Measurements from ENCODE around the gene SAP130. TPM values are rescaled to one million over a fixed set of nuclear protein-coding genes. Genes with fewer than 3 reads are reported as not detected.

Gene SAP130
- total RNA-seq, 1 experiment from 2014 or later: 45.6 TPM

- H3K27me3 ChIP-seq (ENCODE audit: insufficient read depth, low read length): no peaks in the 10 kb centered on the region; the same call in 1 of the 2 replicates
- peaks cover 38 to 41% of the 10 kb centered on the region in 2 experiments for H3K9me3 Mint-ChIP-seq
- no peaks in the 10 kb centered on the region for H3K79me1 ChIP-seq (ENCODE audit: insufficient read depth, low read depth, low read length, poor library complexity, severe bottlenecking)
- peaks cover 10% of the 10 kb centered on the region for H3K27me3 Mint-ChIP-seq (ENCODE audit: low read depth)
- H3K4me2 ChIP-seq (ENCODE audit: insufficient read depth, insufficient read length, low read length): no peak overlapping the region
- H3K56ac ChIP-seq (ENCODE audit: insufficient read length, low read depth, low read length): no peak overlapping the region
- H2AK5ac ChIP-seq (ENCODE audit: insufficient read length, low read length): no peak overlapping the region
- H2BK12ac ChIP-seq (ENCODE audit: insufficient read length, low read depth, low read length): no peak overlapping the region
- peaks cover 1 to 24% (median 15%) of the 10 kb centered on the region in 3 experiments; a peak in 5 of 7 replicates for H3K36me3 Mint-ChIP-seq (ENCODE audit: insufficient read depth in 1 of 3, low read depth in 3 of 3)
- no peaks in the 10 kb centered on the region for H3K79me2 ChIP-seq (ENCODE audit: insufficient read depth, low read length)
- no peak for DNase-seq
- no peak overlapping the region for H2BK20ac ChIP-seq (ENCODE audit: low read depth, low read length, poor library complexity, severe bottlenecking)
- no peak for TF ChIP-seq CTCF (conservative IDR thresholded peaks at IDR 0.05)
- no peaks in the 10 kb centered on the region for H3K23me2 ChIP-seq (ENCODE audit: insufficient read length, low read depth, low read length, poor library complexity, severe bottlenecking)
- H3K14ac ChIP-seq (ENCODE audit: insufficient read depth, low read length): no peak overlapping the region
- H3K27ac ChIP-seq (ENCODE audit: insufficient read length, low read depth, low read length): no peak overlapping the region
- H3K27ac Mint-ChIP-seq: no peak overlapping the region
- H4K5ac ChIP-seq (ENCODE audit: insufficient read length, low read depth, low read length): no peak overlapping the region
- no peak overlapping the region for H2AFZ ChIP-seq (ENCODE audit: low read length)
- no peaks in the 10 kb centered on the region for H3K4me1 ChIP-seq (ENCODE audit: insufficient read depth, low read length)
- H2BK120ac ChIP-seq (ENCODE audit: low read depth, low read length, poor library complexity, severe bottlenecking): no peak overlapping the region
- peaks cover 7% of the 10 kb centered on the region for H3K9me3 ChIP-seq (ENCODE audit: control insufficient read depth, low read depth, low read length)
- no peak overlapping the region for H3T11ph ChIP-seq (ENCODE audit: low read length)
- no peaks in the 10 kb centered on the region for H4K20me1 ChIP-seq (ENCODE audit: control insufficient read depth, insufficient read depth, insufficient read length)
- no peak overlapping the region for H3K18ac ChIP-seq (ENCODE audit: insufficient read length, low read depth, low read length)
- no peak overlapping the region for H3K4ac ChIP-seq (ENCODE audit: low read depth, low read length)
- no peak overlapping the region; a peak in 1 of 5 replicates for H3K4me3 Mint-ChIP-seq
- H4K91ac ChIP-seq (ENCODE audit: insufficient read length, low read depth, low read length): no peak overlapping the region
- no peak overlapping the region for H3K23ac ChIP-seq (ENCODE audit: insufficient read length, low read depth, low read length)
- WGBS (ENCODE audit: extremely low coverage, insufficient read length, low lambda C conversion rate): no CpG with 5 or more reads among the region's 3 CpGs
- H3K4me1 Mint-ChIP-seq: no peaks in the 10 kb centered on the region; a peak in 1 of 4 replicates
- H3K9ac ChIP-seq (ENCODE audit: extremely low read depth, insufficient read length, low read length): no peak overlapping the region
- no peak overlapping the region for H4K8ac ChIP-seq (replicated peaks; ENCODE audit: insufficient read length, low read depth, low read length)
- H2BK5ac ChIP-seq (ENCODE audit: insufficient read length, low read length): no peak overlapping the region
- no peak overlapping the region for H2BK15ac ChIP-seq (ENCODE audit: low read depth, low read length)
Measured at GRCh38 chr2:128038411-128038810, 10.6 kb upstream of the SAP130 start.

Measured in H9 (cell line).